ENCODE measurements around the gene ABCD1.
"Not testable (repeated sequence)": the region's sequence is repeated elsewhere in the genome, so short reads cannot be mapped to it uniquely, and the experiment has no call there.

ABCD1 gene

GRCh38 chrX:153724252-153725038 lies at the start of gene ABCD1, which contains the start of gene BCAP31:
Gene ABCD1, plus strand, starts transcription at chrX:153724856. Its CDS starts 411 bp downstream, at chrX:153725267.
Gene BCAP31, minus strand, starts transcription at chrX:153724387. Its CDS starts 1,143 bp downstream, at chrX:153723244.
- in situ Hi-C loops (cut with MboI; ENCODE audit: low sequenced_read_pairs): loop anchor here (25.0 kb wide), 1 partner anchor 813 kb away; the partner anchor contains the start of genes G6PD and IKBKG

GRCh38 chrX:153681175-153681574 lies 43.5 kb upstream of the ABCD1 start:
- in situ Hi-C loops (cut with MboI; ENCODE audit: low sequenced_read_pairs): no loop called here

- in situ Hi-C loops (cut with MboI; ENCODE audit: low sequenced_read_pairs): not testable (repeated sequence)
These were observed 41.2 kb upstream of the ABCD1 start for GRCh38 chrX:153683486-153683885.

- in situ Hi-C loops (cut with MboI; ENCODE audit: low sequenced_read_pairs): no loop called here
These were observed 40.0 kb upstream of the ABCD1 start for GRCh38 chrX:153684467-153685155.

- in situ Hi-C loops (cut with MboI; ENCODE audit: low sequenced_read_pairs): no loop called here
These were observed 39.5 kb upstream of the ABCD1 start for GRCh38 chrX:153685156-153685536.

GRCh38 chrX:153685751-153686696 lies 38.6 kb upstream of the ABCD1 start:
- in situ Hi-C loops (cut with MboI; ENCODE audit: low sequenced_read_pairs): no loop called here

GRCh38 chrX:153686711-153687110 lies 37.9 kb upstream of the ABCD1 start:
- in situ Hi-C loops (cut with MboI; ENCODE audit: low sequenced_read_pairs): no loop called here

GRCh38 chrX:153687121-153688039 lies 37.3 kb upstream of the ABCD1 start, which contains the start of gene SLC6A8:
Gene SLC6A8, plus strand, starts transcription at chrX:153687926. Its CDS starts 649 bp downstream, at chrX:153688575.
- in situ Hi-C loops (cut with MboI; ENCODE audit: low sequenced_read_pairs): no loop called here

- in situ Hi-C loops (cut with MboI; ENCODE audit: low sequenced_read_pairs): no loop called here
These were observed 36.6 kb upstream of the ABCD1 start for GRCh38 chrX:153688071-153688470.

- in situ Hi-C loops (cut with MboI; ENCODE audit: low sequenced_read_pairs): no loop called here
These were observed 36.1 kb upstream of the ABCD1 start for GRCh38 chrX:153688506-153688905.

- in situ Hi-C loops (cut with MboI; ENCODE audit: low sequenced_read_pairs): no loop called here
These were observed 35.6 kb upstream of the ABCD1 start for GRCh38 chrX:153688911-153689590.

- in situ Hi-C loops (cut with MboI; ENCODE audit: low sequenced_read_pairs): no loop called here
These were observed 34.8 kb upstream of the ABCD1 start for GRCh38 chrX:153689654-153690465.

- in situ Hi-C loops (cut with MboI; ENCODE audit: low sequenced_read_pairs): no loop called here
These were observed 34.2 kb upstream of the ABCD1 start for GRCh38 chrX:153690466-153690865.

- in situ Hi-C loops (cut with MboI; ENCODE audit: low sequenced_read_pairs): not testable (repeated sequence)
These were observed 33.4 kb upstream of the ABCD1 start for GRCh38 chrX:153691032-153691827.

GRCh38 chrX:153692003-153692402 lies 32.7 kb upstream of the ABCD1 start:
- in situ Hi-C loops (cut with MboI; ENCODE audit: low sequenced_read_pairs): no loop called here

- in situ Hi-C loops (cut with MboI; ENCODE audit: low sequenced_read_pairs): no loop called here
These were observed 32.0 kb upstream of the ABCD1 start for GRCh38 chrX:153692611-153693156.

Measured in HL-60/S4 (cell line).